ENCODE measurements around the gene DGKK. TPM values are rescaled to one million over a fixed set of nuclear protein-coding genes. Genes with fewer than 3 reads are reported as not detected.

The DGKK gene, protein sequence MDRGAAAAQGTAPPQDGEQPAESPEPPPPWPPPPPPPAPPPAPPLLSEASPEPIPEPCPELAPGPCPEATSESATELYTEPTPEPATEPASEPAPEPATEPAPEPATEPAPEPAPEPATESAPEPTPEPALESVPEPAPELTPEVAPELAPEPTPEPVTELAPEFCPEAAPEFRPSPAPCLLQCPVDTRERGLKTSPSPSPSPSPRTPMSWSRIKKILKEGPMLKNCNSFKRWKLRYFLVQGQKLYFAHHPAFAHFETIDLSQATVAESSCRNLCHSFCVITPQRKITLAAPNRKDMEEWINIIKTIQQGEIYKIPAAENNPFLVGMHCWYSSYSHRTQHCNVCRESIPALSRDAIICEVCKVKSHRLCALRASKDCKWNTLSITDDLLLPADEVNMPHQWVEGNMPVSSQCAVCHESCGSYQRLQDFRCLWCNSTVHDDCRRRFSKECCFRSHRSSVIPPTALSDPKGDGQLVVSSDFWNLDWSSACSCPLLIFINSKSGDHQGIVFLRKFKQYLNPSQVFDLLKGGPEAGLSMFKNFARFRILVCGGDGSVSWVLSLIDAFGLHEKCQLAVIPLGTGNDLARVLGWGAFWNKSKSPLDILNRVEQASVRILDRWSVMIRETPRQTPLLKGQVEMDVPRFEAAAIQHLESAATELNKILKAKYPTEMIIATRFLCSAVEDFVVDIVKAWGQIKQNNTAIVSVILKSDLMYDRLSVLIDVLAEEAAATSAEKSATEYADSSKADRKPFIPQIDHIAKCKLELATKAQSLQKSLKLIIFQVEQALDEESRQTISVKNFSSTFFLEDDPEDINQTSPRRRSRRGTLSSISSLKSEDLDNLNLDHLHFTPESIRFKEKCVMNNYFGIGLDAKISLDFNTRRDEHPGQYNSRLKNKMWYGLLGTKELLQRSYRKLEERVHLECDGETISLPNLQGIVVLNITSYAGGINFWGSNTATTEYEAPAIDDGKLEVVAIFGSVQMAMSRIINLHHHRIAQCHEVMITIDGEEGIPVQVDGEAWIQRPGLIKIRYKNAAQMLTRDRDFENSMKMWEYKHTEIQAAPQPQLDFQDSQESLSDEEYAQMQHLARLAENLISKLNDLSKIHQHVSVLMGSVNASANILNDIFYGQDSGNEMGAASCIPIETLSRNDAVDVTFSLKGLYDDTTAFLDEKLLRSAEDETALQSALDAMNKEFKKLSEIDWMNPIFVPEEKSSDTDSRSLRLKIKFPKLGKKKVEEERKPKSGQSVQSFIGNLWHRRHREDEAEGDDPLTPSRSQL
- total RNA-seq (2014; rRNA removed; shearing (Covaris generic)): not detected in 2 replicates

DNA sequence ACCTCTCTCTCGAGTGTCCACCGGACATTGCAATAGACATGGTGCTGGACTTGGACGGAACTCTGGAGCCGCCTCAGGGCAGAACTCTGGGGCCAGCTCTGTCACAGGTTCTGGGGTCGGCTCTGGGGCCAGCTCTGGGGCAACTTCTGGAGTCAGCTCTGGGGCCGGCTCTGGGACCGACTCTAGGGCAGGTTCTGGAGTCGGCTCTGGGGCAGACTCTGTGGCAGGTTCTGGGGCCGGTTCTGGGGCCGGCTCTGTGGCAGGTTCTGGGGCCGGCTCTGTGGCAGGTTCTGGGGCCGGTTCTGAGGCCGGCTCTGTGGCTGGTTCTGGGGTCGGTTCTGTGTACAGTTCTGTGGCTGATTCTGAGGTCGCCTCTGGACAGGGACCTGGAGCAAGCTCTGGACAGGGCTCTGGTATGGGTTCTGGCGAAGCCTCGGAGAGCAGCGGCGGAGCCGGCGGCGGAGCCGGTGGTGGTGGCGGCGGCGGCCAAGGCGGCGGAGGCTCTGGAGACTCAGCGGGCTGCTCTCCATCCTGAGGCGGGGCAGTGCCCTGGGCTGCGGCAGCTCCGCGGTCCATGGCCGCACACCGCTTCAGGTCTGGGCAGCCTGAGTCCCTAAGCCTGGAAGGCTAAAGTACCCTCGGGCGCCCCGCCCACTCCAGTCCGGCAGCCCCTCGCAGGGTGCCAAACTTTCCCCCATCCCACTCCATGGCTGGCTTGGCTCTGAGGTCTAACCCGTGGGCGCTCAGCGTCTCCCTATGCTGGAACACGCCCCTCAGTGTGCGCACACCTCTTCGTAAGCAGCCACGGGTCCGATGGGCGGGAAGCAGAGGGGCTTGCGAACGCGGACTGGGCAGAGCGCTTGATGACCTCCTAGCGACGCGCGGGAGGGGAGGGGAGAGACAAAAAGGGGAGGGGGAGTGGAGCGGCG, at the start of gene DGKK:
Gene DGKK (minus strand): TSS at position 723 of the 929 bp plus-strand sequence. CDS start 147 bp downstream, at position 576.
- DNase-seq (ENCODE audit: low read depth in 1 of 2, low spot score in 2 of 2): no peak
- Histone ChIP-seq H3K27me3 (replicated peaks) (no peaks in the 10 kb centered on the region; the same call in 1 of the 2 replicates), H3K36me3 (no peaks in the 10 kb centered on the region)

DNA sequence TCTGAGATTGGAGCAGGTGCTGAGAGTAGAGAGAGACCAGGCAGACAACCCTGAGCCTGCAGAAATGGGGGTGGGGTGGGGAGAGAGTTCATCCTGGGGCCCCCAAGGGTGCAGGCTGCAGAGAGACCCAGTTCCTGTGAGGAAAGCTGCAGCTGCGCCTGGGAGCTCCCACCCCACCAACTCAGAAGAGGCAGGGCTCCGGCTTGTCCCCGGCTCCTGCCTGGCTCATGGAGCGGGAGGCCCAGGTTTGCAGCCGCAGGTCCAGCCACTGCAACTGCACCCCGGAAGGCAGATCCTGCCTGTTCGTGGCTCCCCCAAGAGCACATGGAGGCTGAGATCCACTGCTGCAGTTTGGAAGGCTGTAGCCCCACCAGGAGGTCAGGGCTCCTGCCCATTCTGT, 44.2 kb upstream of the DGKK start:
- DNase-seq (ENCODE audit: low read depth in 1 of 2, low spot score in 2 of 2): no peak
- H3K4me3 ChIP-seq: no peak overlapping the region
- H3K27ac ChIP-seq: no peak overlapping the region
- H3K9me3 ChIP-seq (replicated peaks): no peaks in the 10 kb centered on the region
- no peaks in the 10 kb centered on the region for H3K36me3 ChIP-seq
- H3K27me3 ChIP-seq (replicated peaks): no peaks in the 10 kb centered on the region
- no peaks in the 10 kb centered on the region for H3K4me1 ChIP-seq (replicated peaks)

More for the DNA sequence above, at the start of gene DGKK:
- H3K9me3 ChIP-seq (replicated peaks): no peaks in the 10 kb centered on the region
- no peaks in the 10 kb centered on the region for H3K4me1 ChIP-seq (replicated peaks)
- H3K27ac ChIP-seq: no peak within 1 kb of the TSS
- no peak within 1 kb of the TSS for H3K4me3 ChIP-seq

DNA sequence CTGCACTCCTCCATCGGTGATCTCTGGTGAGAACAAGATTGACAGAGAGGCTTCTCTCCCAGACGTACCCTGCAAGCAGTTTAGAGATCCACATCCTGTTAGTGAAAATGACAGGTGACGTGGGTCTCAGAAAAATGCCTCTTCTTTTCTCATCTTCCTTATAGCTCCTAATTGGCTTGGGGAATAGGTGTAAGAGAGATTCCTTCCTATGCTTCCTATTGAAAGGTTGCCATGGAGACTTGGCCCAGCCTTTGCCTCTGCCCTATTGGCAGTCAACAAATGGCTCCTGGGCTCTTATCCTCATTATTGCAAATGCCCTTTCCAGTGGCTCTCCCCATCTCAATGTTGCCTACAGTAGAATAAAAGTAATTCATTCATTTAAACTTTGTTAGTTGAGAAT, 26.5 kb upstream of the DGKK start:
- no peaks in the 10 kb centered on the region for H3K4me1 ChIP-seq (replicated peaks)
- H3K4me3 ChIP-seq: no peak overlapping the region
- no peaks in the 10 kb centered on the region for H3K9me3 ChIP-seq (replicated peaks)
- no peak for DNase-seq (ENCODE audit: low read depth in 1 of 2, low spot score in 2 of 2)
- H3K27ac ChIP-seq: no peak overlapping the region
- no peaks in the 10 kb centered on the region for H3K36me3 ChIP-seq
- no peaks in the 10 kb centered on the region for H3K27me3 ChIP-seq (replicated peaks)

DNA sequence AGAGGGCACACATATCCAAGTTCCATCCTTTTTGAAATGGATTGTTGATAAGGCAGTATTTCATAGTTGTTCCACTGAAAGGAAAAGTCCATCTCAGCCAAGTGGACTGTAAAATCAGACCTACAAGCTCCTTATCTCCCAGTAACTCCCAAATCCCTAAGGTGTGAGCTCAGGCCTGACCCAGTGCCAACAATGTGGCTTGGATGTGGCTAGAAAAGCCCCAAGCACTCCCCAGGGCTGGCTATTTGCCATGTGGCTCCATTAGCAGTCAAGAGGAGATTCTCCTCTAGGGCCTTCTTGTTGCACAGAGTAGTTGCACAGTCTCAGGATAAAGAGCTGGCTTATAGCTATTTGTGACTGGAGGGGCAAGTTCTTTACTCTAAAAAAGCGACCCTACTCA, 25.0 kb upstream of the DGKK start:
- H3K9me3 ChIP-seq (replicated peaks): no peaks in the 10 kb centered on the region
- H3K27ac ChIP-seq: no peak overlapping the region
- no peaks in the 10 kb centered on the region for H3K36me3 ChIP-seq
- H3K4me1 ChIP-seq (replicated peaks): no peaks in the 10 kb centered on the region
- no peaks in the 10 kb centered on the region for H3K27me3 ChIP-seq (replicated peaks)
- H3K4me3 ChIP-seq: no peak overlapping the region
- no peak for DNase-seq (ENCODE audit: low read depth in 1 of 2, low spot score in 2 of 2)

DNA sequence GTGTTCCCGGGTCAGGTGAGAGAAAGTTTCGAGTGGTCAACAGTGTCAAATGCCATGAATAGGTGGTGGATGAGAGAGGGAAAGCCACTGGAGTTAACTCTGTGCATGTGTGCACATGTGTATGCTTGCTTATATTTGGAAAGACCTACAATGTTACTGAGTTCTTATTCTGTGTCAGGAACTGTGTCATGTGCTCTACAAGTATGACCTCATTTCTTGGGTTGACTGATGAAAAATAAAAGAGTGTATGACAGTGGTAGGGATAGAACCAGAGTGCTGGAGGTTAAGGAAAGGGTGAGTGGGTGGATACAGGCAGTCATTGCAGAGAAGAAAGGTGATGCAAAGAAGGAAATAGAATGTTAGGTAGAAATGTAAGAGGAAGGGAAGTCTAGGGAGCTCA, 22.1 kb upstream of the DGKK start:
- H3K27me3 ChIP-seq (replicated peaks): no peaks in the 10 kb centered on the region
- no peaks in the 10 kb centered on the region for H3K9me3 ChIP-seq (replicated peaks)
- no peaks in the 10 kb centered on the region for H3K4me1 ChIP-seq (replicated peaks)
- H3K27ac ChIP-seq: no peak overlapping the region
- H3K36me3 ChIP-seq: no peaks in the 10 kb centered on the region
- no peak overlapping the region for H3K4me3 ChIP-seq
- no peak for DNase-seq (ENCODE audit: low read depth in 1 of 2, low spot score in 2 of 2)

DNA sequence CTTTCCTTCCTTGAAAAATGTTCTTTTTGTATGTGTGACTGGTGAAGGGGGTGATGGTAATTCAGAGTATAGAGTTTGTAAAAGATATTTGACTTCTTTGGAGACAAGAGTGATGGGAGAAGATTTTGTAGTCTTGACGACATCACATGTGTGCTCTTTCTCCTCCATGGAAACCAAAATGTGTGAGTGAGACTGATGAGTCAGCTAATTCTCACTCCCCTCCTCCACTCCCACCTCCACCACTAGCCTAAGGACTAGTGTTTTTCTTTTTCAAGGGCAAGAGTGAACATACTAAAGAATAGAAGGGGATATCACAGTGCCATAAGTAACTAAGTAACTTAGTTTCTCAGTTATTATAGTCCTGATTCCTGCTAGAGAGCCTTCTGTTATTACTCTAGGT, 14.0 kb upstream of the DGKK start:
- Histone ChIP-seq H3K36me3 (no peaks in the 10 kb centered on the region), H3K9me3 (replicated peaks) (no peaks in the 10 kb centered on the region), H3K4me3 (no peak overlapping the region), H3K27ac (no peak overlapping the region), H3K27me3 (replicated peaks) (no peaks in the 10 kb centered on the region), H3K4me1 (replicated peaks) (no peaks in the 10 kb centered on the region)
- DNase-seq (ENCODE audit: low read depth in 1 of 2, low spot score in 2 of 2): no peak

DNA sequence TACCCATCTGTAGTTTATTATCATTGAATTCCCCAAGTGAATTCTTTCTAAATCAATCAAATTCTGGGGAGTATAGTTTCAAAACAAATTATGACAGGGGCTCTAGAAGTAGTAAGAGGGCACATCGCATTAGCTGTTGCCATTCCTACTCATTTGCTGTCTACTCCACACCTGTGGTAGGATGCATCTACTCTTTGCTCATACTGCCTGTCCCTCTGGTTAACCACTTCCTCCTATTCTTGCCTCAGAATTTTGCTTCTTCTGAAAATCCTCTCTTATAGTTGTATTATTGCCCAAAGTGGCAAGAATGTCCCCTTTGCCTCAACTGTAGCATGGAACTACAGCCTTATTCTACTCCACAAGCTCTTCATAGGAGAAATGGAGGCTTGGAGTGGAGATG, 12.7 kb upstream of the DGKK start:
- no peak for DNase-seq (ENCODE audit: low read depth in 1 of 2, low spot score in 2 of 2)
- Histone ChIP-seq H3K27me3 (replicated peaks) (no peaks in the 10 kb centered on the region), H3K4me1 (replicated peaks) (no peaks in the 10 kb centered on the region), H3K9me3 (replicated peaks) (no peaks in the 10 kb centered on the region), H3K4me3 (no peak overlapping the region), H3K36me3 (no peaks in the 10 kb centered on the region), H3K27ac (no peak overlapping the region)

DNA sequence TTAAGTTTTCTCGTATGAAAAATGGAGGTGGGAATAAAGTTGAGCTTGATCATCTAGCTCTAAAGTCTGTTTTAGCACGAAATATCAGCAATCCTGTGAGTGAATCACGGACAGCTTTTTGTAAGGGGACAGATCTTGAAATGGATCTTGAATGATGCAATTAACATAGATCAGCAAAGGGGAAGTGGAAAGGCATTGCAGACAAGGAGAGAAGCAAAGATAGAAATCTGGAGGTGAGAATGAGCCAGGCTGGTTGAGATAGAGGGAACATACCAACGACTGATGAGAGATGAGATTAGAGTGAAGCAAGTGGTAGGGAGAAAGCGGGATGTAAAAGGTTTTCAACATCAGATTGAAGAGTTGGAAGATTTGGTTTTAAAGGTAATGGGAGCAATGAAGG, 4.6 kb upstream of the DGKK start:
- Histone ChIP-seq H3K4me3 (no peak overlapping the region), H3K36me3 (no peaks in the 10 kb centered on the region), H3K27ac (no peak overlapping the region), H3K27me3 (replicated peaks) (no peaks in the 10 kb centered on the region; the same call in 1 of the 2 replicates), H3K9me3 (replicated peaks) (no peaks in the 10 kb centered on the region), H3K4me1 (replicated peaks) (no peaks in the 10 kb centered on the region)
- no peak for DNase-seq (ENCODE audit: low read depth in 1 of 2, low spot score in 2 of 2)

DNA sequence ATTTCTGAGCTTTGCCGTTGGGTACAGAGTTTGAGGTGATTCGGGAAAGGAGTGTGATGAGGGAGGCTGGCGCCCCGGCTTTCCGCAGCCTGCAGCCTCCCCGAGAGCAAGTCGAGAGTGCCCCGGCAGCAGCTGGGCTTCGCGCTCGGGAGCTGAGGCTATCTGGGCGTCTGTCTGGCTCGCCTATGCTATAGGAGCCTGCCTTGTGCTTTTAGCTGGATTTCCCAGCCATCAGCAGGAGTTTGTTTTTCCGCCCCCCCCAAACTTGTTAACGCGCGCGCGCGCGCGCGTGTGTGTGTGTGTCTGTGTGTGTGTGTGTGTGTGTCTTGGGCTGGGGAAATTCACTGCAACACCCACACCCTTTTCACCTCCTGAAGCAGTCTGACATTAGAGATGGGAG, 765 bp upstream of the DGKK start:
- H3K4me1 ChIP-seq (replicated peaks): no peaks in the 10 kb centered on the region
- H3K9me3 ChIP-seq (replicated peaks): no peaks in the 10 kb centered on the region
- no peaks in the 10 kb centered on the region for H3K36me3 ChIP-seq
- no peak overlapping the region for H3K4me3 ChIP-seq
- no peak for DNase-seq (ENCODE audit: low read depth in 1 of 2, low spot score in 2 of 2)
- H3K27ac ChIP-seq: no peak overlapping the region
- H3K27me3 ChIP-seq (replicated peaks): no peaks in the 10 kb centered on the region; the same call in 1 of the 2 replicates

DNA sequence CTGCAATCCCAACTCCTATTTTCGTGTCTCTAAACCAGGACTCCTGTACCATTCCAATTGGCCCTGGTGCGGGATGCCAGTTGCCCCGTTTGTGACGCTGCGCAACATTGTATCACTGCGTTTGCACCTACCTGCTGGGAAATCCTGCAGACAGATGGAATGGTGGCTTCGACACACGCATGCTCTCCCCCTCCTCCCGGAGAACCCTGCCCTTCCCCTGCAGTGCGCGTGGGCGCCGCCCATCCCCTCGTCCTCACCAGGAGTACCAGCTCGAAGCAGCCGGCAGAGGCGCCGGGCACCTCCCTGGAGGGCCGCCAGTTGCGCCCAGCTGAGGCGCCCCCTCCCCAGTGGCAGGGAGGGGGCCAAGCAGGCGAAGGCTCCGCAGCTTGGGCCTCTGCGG, 1.4 kb downstream of the DGKK start:
- no peaks in the 10 kb centered on the region; the same call in 1 of the 2 replicates for H3K27me3 ChIP-seq (replicated peaks)
- no peak for DNase-seq (ENCODE audit: low read depth in 1 of 2, low spot score in 2 of 2)
- H3K36me3 ChIP-seq: no peaks in the 10 kb centered on the region
- H3K27ac ChIP-seq: no peak overlapping the region
- no peaks in the 10 kb centered on the region for H3K9me3 ChIP-seq (replicated peaks)
- no peaks in the 10 kb centered on the region for H3K4me1 ChIP-seq (replicated peaks)
- no peak overlapping the region for H3K4me3 ChIP-seq

DNA sequence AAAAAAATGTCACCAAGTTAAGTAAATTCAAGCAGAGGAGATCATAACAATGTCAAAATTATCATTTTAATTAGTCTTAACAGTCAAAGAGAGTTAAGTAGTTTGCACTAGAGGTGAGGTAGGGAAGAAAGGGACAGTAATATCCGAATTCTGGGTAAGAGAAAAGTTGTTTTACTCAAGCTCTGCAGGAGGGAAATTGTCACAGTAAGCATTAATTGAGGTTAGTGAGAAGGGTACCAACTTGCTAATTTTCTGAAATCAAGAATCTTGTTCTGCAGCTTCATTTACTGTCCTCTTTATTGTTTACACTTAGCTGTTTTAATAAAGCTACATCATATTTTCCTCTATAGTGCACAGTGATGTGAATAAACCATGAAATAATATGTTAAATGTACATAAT, 11.0 kb downstream of the DGKK start:
- H3K36me3 ChIP-seq: no peaks in the 10 kb centered on the region
- no peak overlapping the region for H3K4me3 ChIP-seq

DNA sequence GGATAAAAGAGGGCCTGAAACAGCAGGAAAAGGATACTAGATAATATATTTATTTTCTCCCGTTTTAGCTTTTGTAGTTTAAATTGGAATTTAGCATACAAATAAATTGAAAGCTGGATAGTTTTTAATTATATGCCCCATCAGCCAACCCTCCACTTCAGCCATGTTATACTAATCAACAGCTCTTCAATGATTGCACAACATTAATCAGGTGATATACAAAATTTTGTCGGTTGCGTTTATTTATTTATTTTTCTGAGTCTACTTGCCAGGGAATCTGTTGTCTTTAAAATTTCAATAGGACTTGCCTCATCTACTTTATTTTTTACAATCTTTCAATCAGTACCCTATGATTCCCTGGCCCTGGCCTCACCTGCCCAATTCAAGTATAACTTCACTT, 12.1 kb downstream of the DGKK start:
- Histone ChIP-seq H3K36me3 (no peaks in the 10 kb centered on the region), H3K27me3 (replicated peaks) (no peaks in the 10 kb centered on the region), H3K4me1 (replicated peaks) (no peaks in the 10 kb centered on the region), H3K9me3 (replicated peaks) (no peaks in the 10 kb centered on the region), H3K27ac (no peak overlapping the region), H3K4me3 (no peak overlapping the region)
- DNase-seq (ENCODE audit: low read depth in 1 of 2, low spot score in 2 of 2): no peak

More for the DNA sequence above, 11.0 kb downstream of the DGKK start:
- H3K9me3 ChIP-seq (replicated peaks): no peaks in the 10 kb centered on the region
- DNase-seq (ENCODE audit: low read depth in 1 of 2, low spot score in 2 of 2): no peak
- no peak overlapping the region for H3K27ac ChIP-seq
- no peaks in the 10 kb centered on the region for H3K27me3 ChIP-seq (replicated peaks)
- H3K4me1 ChIP-seq (replicated peaks): no peaks in the 10 kb centered on the region

Data from SJSA1 (cell line).